Stimulated activated naive CD4-positive, alpha-beta T cell (primary cell): Measurements from ENCODE around the gene EXOC1.

ENCODE experiments used
- DNase-seq, 6 experiments: peaks; one replicate each; lab custom pipeline; 2025; lab: John Stamatoyannopoulos, UW

Gene EXOC1

DNA sequence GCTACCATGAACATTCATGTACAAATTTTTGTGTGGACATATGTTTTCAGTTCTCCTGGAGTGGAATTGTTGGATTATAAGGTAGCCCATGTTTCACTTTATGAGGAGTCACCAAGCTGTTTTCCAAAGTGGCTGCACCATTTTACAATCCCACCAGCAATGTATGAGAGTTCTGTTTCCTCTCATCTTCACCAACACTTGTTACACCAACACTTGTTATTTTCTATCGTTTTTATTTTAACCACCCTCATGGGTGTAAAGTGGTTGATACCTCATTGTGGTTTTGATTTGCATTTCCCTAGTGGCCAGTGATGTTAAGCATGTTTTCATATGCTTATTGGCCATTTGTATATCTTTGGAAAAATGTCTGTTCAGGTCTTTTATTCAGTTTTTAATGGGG is 4.1 kb downstream of the EXOC1 start:
- no peak for DNase-seq

DNA sequence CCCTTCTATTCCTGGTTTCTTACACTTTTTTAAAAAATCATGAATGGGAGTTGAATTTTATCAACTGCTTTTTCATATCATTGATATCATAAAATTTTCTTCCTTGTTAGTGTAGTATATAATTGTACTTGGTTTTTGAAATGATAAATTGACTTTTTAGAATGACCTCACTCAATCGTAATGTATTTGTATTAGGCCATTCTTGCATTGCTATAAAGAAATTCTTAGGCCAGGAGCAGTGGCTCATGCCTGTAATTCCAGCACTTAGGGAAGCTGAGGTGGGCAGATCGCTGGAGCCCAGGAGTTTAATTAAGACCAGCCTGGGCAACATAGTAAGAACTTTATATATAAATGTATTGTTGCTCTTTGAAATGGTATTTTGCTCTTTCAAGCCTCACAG is 6.3 kb downstream of the EXOC1 start:
- no peak for DNase-seq

DNA sequence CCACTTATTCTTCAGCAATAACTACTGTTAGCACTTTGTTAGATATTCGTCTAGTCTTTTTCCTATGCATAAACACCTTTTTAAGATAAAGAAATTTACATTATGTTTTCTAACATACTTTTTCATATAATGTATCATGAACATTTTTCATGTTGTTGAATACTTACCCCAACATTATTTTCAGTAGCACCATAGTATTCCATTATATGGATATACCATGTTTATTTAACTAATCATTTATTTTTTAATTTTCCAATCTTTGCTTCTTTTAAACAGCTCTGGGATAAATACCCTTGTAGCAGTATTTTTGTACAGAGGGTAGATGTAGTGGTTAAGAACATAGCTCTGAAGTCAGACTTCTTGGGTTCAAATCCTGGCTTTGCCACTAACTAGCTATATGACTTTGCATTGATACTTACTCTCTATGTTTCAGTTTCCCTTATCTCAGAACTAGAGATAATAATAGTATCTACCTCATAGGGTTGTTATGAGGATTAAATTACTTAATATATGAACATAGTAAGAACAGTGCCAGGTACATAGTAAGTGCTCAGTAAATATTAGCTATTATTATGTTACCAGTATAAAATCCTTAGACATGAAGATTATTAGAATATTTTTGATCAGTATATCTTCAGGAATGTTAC is 11.3 kb downstream of the EXOC1 start:
- no peak for DNase-seq

DNA sequence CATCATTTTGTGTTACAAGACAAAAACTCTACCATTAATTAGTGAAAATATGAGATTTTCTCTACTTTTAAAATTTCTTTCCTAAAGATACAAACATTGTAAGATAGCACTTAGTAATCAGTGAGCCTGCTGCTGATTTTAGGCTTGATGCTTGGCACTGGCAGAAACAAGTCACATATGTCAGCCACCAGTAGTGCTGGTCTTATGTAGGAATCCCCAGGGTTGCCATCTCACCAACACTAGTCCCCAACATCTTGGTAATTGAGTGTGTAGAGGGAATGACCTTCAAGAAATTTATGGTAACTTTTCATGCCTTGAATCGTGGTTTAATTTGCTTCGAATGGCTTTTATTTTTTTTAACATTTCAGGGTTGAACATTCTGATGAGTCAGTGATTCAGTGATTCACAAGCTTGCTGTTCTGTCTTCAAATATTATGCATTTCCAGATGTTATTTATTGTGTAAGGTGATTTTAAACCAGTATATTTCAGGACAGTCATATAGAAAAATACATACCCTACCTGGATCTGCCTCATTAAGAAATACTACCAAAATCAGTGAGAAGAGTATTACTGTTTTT is 11.9 kb downstream of the EXOC1 start:
- DNase-seq = no peak

DNA sequence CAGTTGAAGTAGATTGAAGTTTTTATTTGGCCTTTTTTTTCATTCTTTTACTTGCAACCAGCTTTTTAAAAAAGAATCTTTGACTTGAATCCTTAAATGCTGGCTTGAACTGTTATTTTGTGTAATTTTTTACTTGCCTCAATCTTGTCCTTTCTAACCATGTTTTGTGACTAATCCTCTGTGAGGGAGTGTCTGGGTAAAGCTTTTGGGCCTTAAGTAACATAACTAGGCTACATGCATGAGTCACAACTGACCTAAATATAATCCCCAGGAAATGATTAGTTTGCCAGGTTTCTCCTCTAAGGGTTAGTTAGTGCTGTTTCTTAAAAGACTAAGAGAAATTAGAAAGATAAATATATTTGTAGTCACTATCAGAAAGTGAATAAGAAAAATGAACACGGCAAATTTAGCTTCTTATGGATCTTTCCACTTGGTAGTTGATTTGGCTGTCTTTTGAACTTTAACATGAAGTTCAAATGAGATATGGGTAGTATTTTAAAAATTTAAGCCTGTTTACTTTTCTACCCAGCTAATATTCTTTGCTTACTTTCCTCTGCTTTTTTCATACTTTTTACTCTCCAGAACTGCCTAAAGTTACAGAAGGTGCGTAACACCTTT is 13.0 kb downstream of the EXOC1 start:
- DNase-seq = no peak

DNA sequence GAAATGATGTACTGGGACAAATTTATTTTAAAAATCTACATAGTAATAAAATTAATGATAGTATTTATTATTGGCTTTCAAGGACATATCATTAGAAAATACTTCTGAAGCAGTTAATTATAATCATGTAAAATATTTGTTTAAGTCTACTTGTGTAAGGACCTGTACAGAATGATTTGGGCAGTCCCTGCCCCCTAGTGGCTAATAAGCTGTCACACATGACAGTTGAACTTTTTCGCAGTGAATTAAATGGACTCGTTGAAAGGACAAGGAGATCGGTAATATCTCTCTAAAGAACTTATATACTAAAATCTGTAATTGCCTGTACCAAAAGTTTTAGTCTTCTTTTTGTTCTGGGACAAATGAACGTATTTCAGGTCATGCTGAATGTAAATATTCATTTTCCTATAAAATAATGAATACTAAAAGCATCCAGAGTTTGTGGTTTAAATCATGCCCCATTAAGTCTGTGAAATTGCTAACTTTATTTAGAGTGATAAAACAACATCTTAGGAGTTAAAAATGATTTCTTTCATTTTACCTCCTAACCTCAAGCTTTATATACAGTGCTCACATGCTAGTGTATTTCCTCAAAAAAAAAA is 13.6 kb downstream of the EXOC1 start:
- DNase-seq = peak in 3 of 6 experiments; percentile 22 to 54 (median 38)

DNA sequence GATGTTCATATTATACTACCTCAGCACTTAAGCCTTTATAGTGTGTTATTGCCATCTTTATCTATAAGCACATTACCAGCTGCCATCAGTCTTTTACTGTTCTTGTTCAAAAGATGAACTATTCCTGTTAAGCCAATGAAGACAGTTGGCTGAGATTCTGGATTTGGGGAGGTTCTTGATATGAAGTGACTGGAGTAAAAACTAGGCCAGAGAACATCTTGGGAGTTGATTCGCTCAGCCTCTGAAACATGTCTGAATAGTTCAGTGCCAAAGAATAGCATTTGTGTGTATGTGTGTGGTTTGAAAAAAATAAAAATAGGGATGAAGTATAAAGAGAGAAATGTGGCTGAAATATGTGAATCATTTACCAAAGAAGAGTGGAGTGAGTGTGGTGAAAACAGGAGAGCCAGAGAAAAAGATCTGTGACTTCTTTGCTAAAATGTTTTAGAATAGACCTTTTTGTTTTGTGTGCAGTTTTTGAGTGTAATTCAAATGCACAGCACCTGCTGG is 15.2 kb downstream of the EXOC1 start:
- no peak for DNase-seq

DNA sequence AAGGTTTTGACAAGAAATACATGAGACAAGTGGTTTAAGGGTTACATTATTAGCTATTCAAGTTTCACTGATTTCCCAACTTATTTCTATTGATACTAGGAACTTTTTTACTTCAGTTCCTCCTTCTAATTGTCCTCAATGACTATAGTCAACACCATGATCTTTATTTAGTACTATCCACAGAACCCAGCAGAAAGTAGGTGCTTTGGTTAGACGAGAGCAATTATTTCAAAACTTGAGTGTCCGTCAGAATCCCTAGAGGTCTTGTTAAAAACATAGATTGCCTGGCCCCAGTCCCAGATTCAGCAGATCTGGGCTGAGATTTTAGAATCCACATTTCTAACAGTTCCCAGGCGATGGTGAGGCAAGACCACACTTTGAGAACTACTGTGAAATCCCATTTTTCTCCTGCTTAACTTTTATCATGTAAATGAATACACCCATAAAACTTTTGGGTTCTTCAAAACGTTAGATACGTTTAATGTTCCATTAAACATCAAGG is 17.9 kb downstream of the EXOC1 start:
- no peak for DNase-seq

DNA sequence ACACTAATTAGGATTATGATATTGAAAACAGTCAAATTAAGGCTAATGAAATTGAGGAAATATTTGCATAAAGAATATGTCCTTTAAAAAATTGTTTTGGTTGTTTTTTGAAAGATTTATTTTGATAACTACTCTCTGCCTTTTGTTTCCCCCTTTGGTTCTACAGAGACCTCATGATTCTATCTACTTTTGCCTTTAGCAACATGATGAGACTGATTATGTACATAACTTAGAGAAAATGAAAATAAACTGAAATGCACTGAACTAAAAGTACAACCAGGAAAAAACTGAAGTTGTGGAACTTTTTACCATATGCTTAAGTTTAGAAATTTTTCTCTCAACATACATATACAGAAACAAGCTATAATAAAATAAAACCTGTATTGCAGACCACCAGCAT is 21.4 kb downstream of the EXOC1 start:
- DNase-seq = no peak

DNA sequence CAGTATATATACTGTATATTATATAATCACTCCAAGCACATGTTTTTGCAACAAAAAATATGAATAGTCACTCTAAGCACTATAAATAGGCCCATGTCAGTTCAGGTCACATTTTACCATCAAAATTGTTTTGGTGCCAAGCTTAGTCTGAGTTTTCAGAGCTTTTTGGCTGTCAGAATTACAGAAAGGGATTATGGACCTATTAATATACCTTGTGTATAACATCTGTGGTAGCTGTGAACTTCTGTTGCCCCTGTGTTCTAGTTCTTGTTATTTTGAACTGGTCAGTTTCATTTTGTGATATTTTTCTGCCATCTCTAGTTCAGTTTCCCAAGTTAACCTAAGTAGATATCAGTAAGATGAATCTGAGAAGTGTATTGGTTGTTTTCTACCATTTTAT is 22.9 kb downstream of the EXOC1 start:
- no peak for DNase-seq

DNA sequence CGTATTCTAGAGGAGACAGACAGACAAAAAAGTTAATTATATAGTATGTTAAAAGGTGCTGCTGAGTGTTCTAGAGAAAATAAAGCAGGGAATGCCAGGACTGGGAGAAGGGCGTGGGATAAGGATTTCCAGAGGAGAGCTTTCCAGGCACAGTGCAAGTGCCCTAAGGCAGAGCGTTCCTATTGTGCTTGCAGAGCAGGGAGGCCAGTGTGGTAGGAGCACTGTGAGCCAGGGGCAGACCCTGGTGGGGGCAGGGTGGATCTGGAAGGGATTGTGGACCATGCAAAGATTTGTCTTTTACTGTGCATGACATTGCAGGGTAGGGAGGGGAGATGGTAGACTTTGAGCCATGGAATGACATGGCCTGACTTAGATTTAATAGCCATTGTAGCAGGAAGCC is 25.8 kb downstream of the EXOC1 start:
- no peak for DNase-seq

DNA sequence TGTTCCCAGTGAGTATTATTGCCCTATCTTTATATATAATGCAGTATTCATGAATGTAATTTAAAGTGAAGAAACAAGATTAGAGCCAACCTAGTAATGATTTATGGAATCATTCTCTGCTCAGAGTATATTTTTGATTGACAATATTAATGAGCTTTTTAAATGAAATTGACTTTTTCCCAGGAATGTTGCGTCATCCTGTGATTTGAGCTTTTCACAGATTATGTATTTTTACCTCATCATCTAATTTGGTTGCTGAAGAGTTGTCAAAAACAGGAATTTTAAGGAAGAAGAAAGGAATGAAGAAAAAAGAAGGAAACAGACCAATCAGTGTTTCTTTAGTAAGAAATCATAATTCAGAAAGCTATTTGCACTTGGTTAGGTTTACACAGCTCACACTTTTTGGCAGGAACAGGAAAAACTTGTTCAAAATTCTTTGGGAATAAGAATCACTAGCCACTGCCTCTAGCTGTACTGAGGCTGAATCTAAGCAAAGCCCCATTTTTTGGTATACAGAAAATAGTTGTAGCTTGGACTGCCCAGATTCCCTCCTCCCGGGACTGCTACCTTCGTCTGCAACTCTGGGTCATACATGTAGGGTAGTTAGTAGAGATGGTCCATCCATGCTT is 27.3 kb downstream of the EXOC1 start:
- DNase-seq = no peak

DNA sequence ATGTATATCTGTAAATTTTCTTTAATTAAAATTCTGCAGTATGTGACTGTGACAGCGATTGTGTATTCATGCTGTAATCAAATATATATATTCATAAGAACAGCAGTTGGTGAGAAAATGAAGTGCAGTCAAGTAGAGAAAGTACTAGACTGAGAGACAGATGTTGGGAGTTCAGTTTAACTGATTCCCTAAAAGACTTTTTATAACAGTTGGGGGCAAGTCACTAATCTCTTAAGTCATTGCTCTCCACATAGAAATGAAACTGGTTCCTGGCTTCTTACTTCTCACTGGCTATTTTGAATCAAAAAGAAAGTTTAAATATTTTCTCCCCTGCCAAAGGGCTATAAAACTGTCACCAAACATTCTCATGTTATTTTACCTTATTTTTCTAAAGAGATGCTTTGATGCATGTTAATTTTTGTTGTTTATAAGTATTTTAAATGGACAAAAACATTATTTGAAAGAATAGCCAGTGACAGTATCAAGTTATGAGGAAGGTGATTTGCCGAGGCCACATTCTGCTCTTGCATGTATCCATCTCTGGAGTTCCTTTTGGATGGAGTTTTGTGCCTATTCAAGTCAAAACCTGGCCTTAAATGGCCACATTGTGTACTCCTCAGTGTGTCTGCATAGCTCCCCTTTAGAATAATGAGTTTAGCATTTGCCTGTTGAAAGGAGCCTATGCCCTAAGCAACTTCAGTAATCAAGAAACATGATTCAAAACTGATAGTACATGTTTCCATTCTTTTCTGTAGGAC is 30.8 kb downstream of the EXOC1 start:
- DNase-seq = no peak

DNA sequence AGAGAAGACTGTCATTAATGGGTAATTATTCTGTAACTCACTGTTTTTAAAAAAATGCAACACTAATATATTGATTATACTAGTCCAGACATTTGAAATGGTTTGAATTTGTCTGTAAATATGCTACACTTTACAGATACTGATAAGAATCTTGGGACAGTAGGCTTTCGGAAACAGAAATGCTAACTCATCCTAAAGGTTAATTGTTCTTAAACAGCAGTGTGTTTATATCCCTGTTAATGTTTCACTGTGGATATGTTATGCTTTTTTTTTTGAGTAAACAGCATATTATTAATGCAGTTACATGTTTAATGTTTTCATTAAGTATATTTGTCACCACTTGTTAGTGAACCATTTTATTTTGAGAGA is 31.4 kb downstream of the EXOC1 start:
- DNase-seq = no peak

DNA sequence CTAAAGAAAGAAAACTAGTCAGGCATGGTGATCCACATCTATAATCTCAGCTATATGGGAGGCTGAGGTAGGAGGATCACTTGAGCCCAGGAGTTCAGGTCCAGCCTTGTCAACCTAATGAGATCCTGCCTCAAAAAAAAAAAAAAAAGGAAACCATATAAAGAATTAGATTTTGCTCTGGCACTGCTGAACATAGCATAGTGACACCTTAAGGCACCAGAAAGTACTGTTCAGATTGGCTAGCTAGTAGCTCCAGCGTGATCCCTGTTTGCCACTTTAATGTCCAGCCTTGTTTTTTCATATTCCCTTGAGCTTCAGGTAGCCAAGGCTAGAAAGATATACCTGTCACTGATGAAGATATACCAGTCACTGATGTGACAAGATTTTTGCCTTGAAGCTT is 34.1 kb downstream of the EXOC1 start:
- DNase-seq = no peak

DNA sequence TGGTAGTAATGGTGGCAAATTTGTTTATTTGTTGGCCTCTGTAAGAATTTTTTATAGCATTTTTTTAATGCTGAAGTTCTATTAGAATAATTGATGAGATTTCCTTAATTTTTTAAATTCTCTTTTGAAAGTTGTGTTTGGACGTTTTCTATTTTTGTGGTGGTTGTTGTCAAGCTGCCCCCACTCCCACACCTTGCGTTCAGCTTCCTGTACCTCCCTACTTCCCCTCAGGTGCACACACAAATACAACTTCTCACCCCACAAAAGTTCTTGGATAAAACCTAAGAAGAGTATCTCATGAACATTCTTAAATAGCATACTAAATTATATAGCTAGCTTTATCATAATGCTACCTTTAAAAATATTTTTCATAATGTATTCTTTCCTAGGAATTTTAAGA is 38.7 kb downstream of the EXOC1 start:
- DNase-seq = no peak

DNA sequence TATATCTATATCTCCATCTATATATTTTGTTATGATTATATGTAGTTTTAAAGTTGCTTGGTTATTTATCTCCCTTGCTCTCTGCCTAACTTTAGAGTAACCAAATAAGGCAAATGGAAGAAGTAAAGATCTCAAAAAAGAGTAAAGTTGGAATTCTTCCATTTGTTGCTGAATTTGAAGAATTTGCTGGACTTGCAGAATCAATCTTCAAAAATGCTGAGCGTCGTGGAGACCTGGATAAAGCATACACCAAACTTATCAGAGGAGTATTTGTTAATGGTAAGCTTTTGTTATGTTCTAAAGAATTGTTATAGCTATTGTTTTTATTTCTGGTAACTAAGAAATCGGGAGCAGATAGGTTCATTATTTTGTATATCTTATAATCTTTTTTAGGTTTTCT is 43.2 kb downstream of the EXOC1 start:
- no peak for DNase-seq

DNA sequence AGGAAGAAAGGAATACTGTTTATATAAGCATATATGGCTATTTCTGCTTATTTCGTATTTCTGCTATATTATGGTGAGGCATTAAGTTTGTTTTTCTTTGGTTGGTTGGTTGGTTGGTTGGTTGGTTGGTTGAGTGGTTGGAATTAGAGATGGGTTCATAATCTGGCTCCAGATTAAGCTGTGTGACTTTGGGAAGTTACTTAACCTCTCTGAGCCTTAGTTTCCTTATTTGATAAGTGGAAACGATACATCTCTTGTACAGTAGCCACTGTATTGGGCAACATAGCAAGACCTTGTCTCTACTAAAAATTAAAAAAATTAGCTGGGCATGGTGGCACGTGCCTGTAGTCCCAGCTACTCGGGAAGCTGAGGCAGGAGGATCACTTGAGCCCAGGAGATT is 49.2 kb downstream of the EXOC1 start:
- DNase-seq = no peak

DNA sequence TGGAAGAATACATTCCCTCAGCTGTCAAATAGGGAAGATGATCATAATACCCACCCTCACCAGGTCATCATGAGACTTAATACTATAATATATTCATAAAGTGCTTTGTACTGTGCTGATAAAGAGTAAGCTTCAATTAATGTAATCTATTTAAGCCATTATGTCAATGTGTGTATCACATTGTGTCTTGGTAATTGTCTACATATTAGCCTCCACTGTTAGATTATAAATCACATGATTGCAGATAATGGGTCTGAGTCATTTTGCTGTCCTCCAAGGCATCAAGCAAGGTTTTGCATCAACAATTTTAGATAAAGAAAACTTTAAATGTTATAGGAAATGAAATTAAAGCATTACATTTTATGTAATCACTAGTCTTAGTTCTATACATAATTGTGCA is 50.1 kb downstream of the EXOC1 start:
- DNase-seq = no peak

DNA sequence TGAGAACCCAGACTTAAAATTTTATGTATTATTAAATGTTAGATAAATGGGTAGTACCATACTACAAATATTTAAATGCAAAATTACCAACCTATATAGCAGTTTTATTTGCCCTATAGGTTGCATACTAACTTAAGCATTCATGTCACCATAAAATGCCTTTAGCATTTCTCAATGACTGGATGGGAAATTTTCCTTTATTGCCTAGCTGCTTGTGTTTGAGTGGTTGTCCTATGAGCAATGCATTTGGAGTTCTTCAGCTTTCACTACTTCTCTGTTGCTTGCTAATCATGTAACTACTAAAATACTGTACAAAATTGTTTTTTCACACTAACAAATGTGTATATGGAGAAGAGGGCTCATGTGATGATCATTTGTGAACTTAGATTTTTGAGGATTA is 51.1 kb downstream of the EXOC1 start:
- no peak for DNase-seq

DNA sequence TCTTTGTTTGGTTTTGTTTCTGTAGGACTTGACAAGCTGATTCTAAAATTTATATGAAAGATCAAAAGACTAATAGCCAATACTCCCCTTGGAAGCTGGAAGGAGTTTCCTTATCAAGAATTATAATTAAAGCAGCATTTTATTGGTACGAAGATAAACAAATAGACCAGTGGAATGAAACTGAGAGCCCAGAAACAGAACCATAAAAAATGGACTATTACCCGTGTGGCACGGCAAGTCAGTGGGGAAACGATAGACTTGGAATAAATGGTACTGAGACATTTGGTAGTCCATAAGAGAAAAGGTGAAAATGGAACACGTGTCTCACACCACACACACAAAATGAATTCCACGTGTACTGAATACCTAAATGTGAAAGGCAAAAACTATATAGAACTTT is 52.9 kb downstream of the EXOC1 start:
- DNase-seq = no peak

DNA sequence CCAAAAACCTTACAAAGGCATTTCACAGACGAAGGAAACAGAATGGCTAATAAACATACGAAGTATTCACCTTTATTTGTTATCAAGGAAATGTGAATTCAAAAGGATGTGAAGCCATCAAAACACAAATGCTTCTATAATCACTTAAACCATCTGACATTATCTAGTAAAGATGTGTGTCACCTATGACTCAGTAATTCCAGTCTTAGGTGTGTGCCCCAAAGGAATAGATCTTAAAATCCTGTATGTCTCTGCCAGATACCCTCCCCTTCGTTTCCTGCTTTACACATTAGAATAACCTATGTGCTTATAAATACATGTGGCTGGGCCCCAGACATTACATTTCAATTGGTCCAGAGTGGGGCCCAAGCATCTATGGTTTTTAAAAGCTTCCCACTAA is 53.5 kb downstream of the EXOC1 start:
- no peak for DNase-seq
